ENCODE measurements around the gene CCDC112.

The CCDC112 gene

DNA sequence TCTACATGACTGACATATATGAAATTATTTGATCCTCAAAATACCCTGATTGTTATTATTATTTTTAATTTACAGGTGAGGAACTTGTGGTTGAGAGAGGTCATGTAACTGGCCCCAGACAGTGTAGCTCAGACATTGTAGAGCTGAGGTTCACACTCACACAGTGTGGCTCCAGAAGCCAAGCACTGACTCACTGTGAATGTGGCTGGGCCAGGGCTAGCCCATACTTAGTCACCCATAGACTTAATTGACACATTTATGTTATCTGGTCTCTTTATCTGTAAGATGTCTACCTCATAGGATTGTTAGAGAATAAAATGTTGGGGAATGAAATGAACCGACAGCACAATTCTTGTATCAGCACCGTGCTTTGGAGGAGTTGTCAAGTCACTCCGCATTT, 24.9 kb upstream of the CCDC112 start:
- DNase-seq (ENCODE audit: low read depth), result peak; percentile 13
- no peak overlapping the region for H3K4me3 ChIP-seq (ENCODE audit: low read depth, low read length)
- TF ChIP-seq POLR2A (IDR thresholded peaks at IDR 0.05; ENCODE audit: extremely low read depth, insufficient read length), result no peak
- TF ChIP-seq MYC (IDR thresholded peaks at IDR 0.05; ENCODE audit: low read depth, low read length), result no peak
- TF ChIP-seq MAX (IDR thresholded peaks at IDR 0.05; ENCODE audit: low read depth, low read length), result no peak
- TF ChIP-seq, protein P1, sequence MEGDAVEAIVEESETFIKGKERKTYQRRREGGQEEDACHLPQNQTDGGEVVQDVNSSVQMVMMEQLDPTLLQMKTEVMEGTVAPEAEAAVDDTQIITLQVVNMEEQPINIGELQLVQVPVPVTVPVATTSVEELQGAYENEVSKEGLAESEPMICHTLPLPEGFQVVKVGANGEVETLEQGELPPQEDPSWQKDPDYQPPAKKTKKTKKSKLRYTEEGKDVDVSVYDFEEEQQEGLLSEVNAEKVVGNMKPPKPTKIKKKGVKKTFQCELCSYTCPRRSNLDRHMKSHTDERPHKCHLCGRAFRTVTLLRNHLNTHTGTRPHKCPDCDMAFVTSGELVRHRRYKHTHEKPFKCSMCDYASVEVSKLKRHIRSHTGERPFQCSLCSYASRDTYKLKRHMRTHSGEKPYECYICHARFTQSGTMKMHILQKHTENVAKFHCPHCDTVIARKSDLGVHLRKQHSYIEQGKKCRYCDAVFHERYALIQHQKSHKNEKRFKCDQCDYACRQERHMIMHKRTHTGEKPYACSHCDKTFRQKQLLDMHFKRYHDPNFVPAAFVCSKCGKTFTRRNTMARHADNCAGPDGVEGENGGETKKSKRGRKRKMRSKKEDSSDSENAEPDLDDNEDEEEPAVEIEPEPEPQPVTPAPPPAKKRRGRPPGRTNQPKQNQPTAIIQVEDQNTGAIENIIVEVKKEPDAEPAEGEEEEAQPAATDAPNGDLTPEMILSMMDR (IDR thresholded peaks at IDR 0.05; ENCODE audit: low read depth, low read length), result no peak

- no peak for DNase-seq (ENCODE audit: low read depth)
- no peak overlapping the region for H3K4me3 ChIP-seq (ENCODE audit: low read depth, low read length)
- TF ChIP-seq, protein P1 (IDR thresholded peaks at IDR 0.05; ENCODE audit: low read depth, low read length), result no peak
- TF ChIP-seq MAX (IDR thresholded peaks at IDR 0.05; ENCODE audit: low read depth, low read length) (no peak), MYC (IDR thresholded peaks at IDR 0.05; ENCODE audit: low read depth, low read length) (no peak), POLR2A (IDR thresholded peaks at IDR 0.05; ENCODE audit: extremely low read depth, insufficient read length) (no peak)
Measured at GRCh38 chr5:115320515-115320914, 24.1 kb upstream of the CCDC112 start.

GRCh38 chr5:115320006-115320405, 23.6 kb upstream of the CCDC112 start:
- H3K4me3 ChIP-seq (ENCODE audit: low read depth, low read length), result no peak overlapping the region
- DNase-seq (ENCODE audit: low read depth), result no peak
- TF ChIP-seq, protein P1 (IDR thresholded peaks at IDR 0.05; ENCODE audit: low read depth, low read length), result no peak
- TF ChIP-seq MAX (IDR thresholded peaks at IDR 0.05; ENCODE audit: low read depth, low read length) (no peak), MYC (IDR thresholded peaks at IDR 0.05; ENCODE audit: low read depth, low read length) (no peak), POLR2A (IDR thresholded peaks at IDR 0.05; ENCODE audit: extremely low read depth, insufficient read length) (no peak)

GRCh38 chr5:115319007-115319406, 22.6 kb upstream of the CCDC112 start:
- DNase-seq (ENCODE audit: low read depth), result no peak
- TF ChIP-seq POLR2A (IDR thresholded peaks at IDR 0.05; ENCODE audit: extremely low read depth, insufficient read length), result no peak
- no peak for TF ChIP-seq MYC (IDR thresholded peaks at IDR 0.05; ENCODE audit: low read depth, low read length)
- no peak for TF ChIP-seq MAX (IDR thresholded peaks at IDR 0.05; ENCODE audit: low read depth, low read length)
- TF ChIP-seq, protein P1 (IDR thresholded peaks at IDR 0.05; ENCODE audit: low read depth, low read length), result no peak

DNA sequence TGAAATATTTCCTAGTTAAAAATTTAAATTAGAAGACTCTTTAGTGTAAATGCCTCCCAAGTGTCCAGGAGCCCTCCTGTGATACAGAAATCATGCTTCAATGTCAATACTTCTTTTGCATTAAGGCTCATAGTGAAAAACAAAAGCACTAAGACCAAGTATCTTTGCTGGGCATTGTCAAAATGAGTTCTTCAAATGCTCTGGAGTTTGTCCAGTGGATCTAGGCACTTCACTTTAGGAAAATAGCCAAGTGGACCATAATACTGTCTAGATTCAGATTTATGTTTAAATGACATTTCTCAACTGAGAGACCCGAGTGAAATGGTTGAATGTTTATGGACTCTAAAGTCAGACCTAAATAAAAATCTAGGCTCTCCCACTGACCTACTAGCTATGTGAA, 21.3 kb upstream of the CCDC112 start:
- no peak for DNase-seq (ENCODE audit: low read depth)
- TF ChIP-seq POLR2A (IDR thresholded peaks at IDR 0.05; ENCODE audit: extremely low read depth, insufficient read length), result no peak
- no peak overlapping the region for H3K4me3 ChIP-seq (ENCODE audit: low read depth, low read length)

More at GRCh38 chr5:115319007-115319406, 22.6 kb upstream of the CCDC112 start:
- H3K4me3 ChIP-seq (ENCODE audit: low read depth, low read length), result no peak overlapping the region

DNA sequence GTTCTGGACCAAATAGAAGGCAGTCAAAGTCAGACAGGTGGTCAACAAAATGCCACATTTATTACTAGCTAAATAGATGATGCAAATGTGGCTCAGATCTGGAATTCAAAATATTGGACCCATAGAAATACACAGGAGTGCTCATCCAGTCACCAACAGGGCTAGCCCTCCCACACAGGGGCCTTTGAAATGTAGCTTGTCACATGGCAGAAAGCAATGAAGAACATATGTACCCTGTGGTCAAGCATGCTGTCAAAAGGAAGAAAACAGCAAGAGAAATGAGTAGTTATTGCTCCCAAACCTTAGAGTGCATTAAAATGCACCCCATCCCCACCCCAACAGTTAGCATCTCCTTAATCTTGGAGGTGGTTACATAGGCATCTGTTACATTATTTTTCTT, 20.9 kb upstream of the CCDC112 start:
- no peak overlapping the region for H3K4me3 ChIP-seq (ENCODE audit: low read depth, low read length)
- no peak for DNase-seq (ENCODE audit: low read depth)
- TF ChIP-seq POLR2A (IDR thresholded peaks at IDR 0.05; ENCODE audit: extremely low read depth, insufficient read length) (no peak), MAX (IDR thresholded peaks at IDR 0.05; ENCODE audit: low read depth, low read length) (no peak), MYC (IDR thresholded peaks at IDR 0.05; ENCODE audit: low read depth, low read length) (no peak)
- TF ChIP-seq, protein P1 (IDR thresholded peaks at IDR 0.05; ENCODE audit: low read depth, low read length), result no peak

Data from NB4 (cell line).